ENCODE measurements around the gene TYW1B.
"Not testable (repeated sequence)": the region's sequence is repeated elsewhere in the genome, so short reads cannot be mapped to it uniquely, and the experiment has no call there.

Gene TYW1B

DNA sequence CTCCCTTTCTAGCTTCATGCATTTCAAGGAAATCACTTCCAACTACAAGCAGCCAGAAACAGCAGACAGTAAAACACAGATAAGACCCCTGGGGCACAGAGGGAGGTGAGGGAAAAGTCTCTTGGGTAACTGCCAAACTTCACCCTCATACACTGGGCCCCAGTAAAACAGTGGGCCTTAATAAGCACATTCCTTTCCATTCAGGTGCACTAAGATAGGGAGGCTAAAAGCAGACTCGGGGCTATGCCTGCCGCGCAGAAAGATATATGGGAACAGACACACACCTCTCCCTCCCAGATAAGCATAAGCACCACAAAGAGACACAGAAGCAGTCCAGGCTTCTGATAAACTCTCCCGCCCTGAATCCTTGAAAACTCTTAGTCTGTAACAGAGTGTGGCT lies 117.0 kb downstream of the TYW1B start:
- H3K27me3 ChIP-seq (replicated peaks; ENCODE audit: control insufficient read depth, insufficient read depth, low read length) = no peaks in the 10 kb centered on the region
- DNase-seq (ENCODE audit: low read depth) = no peak
- H3K9ac ChIP-seq (ENCODE audit: low read length) = no peak overlapping the region
- no peak overlapping the region for H3K4me3 ChIP-seq (ENCODE audit: low read length)
- H3K9me3 ChIP-seq (ENCODE audit: control insufficient read depth, low read length) = no peaks in the 10 kb centered on the region
- H3K4me1 ChIP-seq (ENCODE audit: control insufficient read depth, insufficient read depth, low read length) = no peaks in the 10 kb centered on the region
- H3K36me3 ChIP-seq (ENCODE audit: control insufficient read depth, insufficient read depth, low read length, severe bottlenecking) = no peaks in the 10 kb centered on the region

- H3K4me1 ChIP-seq (ENCODE audit: control insufficient read depth, insufficient read depth, low read length) = no peaks in the 10 kb centered on the region
- peak; percentile 4 for DNase-seq (ENCODE audit: low read depth)
- no peaks in the 10 kb centered on the region for H3K36me3 ChIP-seq (ENCODE audit: control insufficient read depth, insufficient read depth, low read length, severe bottlenecking)
Measured at GRCh38 chr7:72709909-72710308, 118.1 kb downstream of the TYW1B start.

GRCh38 chr7:72708371-72709050 lies 119.5 kb downstream of the TYW1B start:
- H3K4me1 ChIP-seq (ENCODE audit: control insufficient read depth, insufficient read depth, low read length); H3K4me3 ChIP-seq (ENCODE audit: low read length); DNase-seq (ENCODE audit: low read depth); H3K36me3 ChIP-seq (ENCODE audit: control insufficient read depth, insufficient read depth, low read length, severe bottlenecking); H3K27me3 ChIP-seq (replicated peaks; ENCODE audit: control insufficient read depth, insufficient read depth, low read length); H3K9me3 ChIP-seq (ENCODE audit: control insufficient read depth, low read length); H3K9ac ChIP-seq (ENCODE audit: low read length): not testable (repeated sequence)

More at GRCh38 chr7:72709909-72710308, 118.1 kb downstream of the TYW1B start:
- Histone ChIP-seq H3K9ac (ENCODE audit: low read length) (no peak overlapping the region), H3K4me3 (ENCODE audit: low read length) (no peak overlapping the region), H3K9me3 (ENCODE audit: control insufficient read depth, low read length) (no peaks in the 10 kb centered on the region), H3K27me3 (replicated peaks; ENCODE audit: control insufficient read depth, insufficient read depth, low read length) (no peaks in the 10 kb centered on the region)

DNA sequence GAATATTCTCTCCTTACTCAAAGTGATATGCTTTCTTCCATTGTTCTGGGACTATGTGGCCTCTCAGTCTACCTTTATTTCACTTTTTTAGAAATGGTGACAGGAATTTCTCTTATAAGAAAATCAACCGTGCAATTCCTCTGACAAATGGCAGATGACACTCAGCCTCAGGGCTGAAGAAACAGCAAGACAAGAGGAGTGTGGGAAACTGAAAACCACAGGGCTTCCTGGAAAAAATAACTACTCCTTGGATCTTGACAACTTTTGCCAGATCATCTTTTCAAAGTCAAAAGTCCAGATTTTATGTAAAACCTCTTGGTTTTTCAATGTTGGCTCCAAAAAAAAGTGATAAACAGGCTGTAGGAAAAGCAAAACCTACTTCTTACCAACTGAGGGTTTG lies 121.5 kb downstream of the TYW1B start:
- no peaks in the 10 kb centered on the region for H3K36me3 ChIP-seq (ENCODE audit: control insufficient read depth, insufficient read depth, low read length, severe bottlenecking)
- no peaks in the 10 kb centered on the region for H3K9me3 ChIP-seq (ENCODE audit: control insufficient read depth, low read length)
- no peak for DNase-seq (ENCODE audit: low read depth)
- no peaks in the 10 kb centered on the region for H3K4me1 ChIP-seq (ENCODE audit: control insufficient read depth, insufficient read depth, low read length)
- no peak overlapping the region for H3K4me3 ChIP-seq (ENCODE audit: low read length)
- no peaks in the 10 kb centered on the region for H3K27me3 ChIP-seq (replicated peaks; ENCODE audit: control insufficient read depth, insufficient read depth, low read length)
- no peak overlapping the region for H3K9ac ChIP-seq (ENCODE audit: low read length)

DNA sequence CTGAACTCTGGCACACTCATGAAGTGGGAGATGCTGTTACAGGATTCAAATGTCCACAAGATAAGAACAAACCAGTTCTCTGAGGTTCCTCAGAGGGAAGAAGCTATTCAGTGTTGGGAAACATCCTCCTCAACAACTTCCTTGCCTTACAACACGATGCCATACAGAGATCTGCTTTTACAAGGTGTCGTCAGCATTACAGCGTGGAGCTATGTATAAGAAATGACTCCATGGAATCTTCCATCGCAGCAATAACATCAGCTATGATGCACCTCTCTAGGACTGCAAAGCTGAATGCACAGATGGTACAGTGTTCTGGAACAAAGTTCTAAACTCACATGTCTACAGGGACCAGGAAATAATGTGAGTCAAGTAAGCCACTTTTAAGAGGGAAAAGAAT lies 122.3 kb downstream of the TYW1B start:
- H3K9ac ChIP-seq (ENCODE audit: low read length); H3K9me3 ChIP-seq (ENCODE audit: control insufficient read depth, low read length); H3K36me3 ChIP-seq (ENCODE audit: control insufficient read depth, insufficient read depth, low read length, severe bottlenecking); H3K4me1 ChIP-seq (ENCODE audit: control insufficient read depth, insufficient read depth, low read length); DNase-seq (ENCODE audit: low read depth); H3K4me3 ChIP-seq (ENCODE audit: low read length); H3K27me3 ChIP-seq (replicated peaks; ENCODE audit: control insufficient read depth, insufficient read depth, low read length): not testable (repeated sequence)

GRCh38 chr7:72704894-72705293 lies 123.1 kb downstream of the TYW1B start:
- Histone ChIP-seq H3K9me3 (ENCODE audit: control insufficient read depth, low read length) (no peaks in the 10 kb centered on the region), H3K27me3 (replicated peaks; ENCODE audit: control insufficient read depth, insufficient read depth, low read length) (no peaks in the 10 kb centered on the region), H3K36me3 (ENCODE audit: control insufficient read depth, insufficient read depth, low read length, severe bottlenecking) (no peaks in the 10 kb centered on the region), H3K9ac (ENCODE audit: low read length) (no peak overlapping the region), H3K4me3 (ENCODE audit: low read length) (no peak overlapping the region), H3K4me1 (ENCODE audit: control insufficient read depth, insufficient read depth, low read length) (no peaks in the 10 kb centered on the region)
- DNase-seq (ENCODE audit: low read depth) = no peak

GRCh38 chr7:72700548-72700947 lies 127.5 kb downstream of the TYW1B start:
- not testable (repeated sequence) for H3K9me3 ChIP-seq (ENCODE audit: control insufficient read depth, low read length); H3K4me3 ChIP-seq (ENCODE audit: low read length); H3K27me3 ChIP-seq (replicated peaks; ENCODE audit: control insufficient read depth, insufficient read depth, low read length); DNase-seq (ENCODE audit: low read depth); H3K4me1 ChIP-seq (ENCODE audit: control insufficient read depth, insufficient read depth, low read length); H3K36me3 ChIP-seq (ENCODE audit: control insufficient read depth, insufficient read depth, low read length, severe bottlenecking); H3K9ac ChIP-seq (ENCODE audit: low read length)

- not testable (repeated sequence) for DNase-seq (ENCODE audit: low read depth); H3K4me3 ChIP-seq (ENCODE audit: low read length); H3K36me3 ChIP-seq (ENCODE audit: control insufficient read depth, insufficient read depth, low read length, severe bottlenecking); H3K4me1 ChIP-seq (ENCODE audit: control insufficient read depth, insufficient read depth, low read length); H3K27me3 ChIP-seq (replicated peaks; ENCODE audit: control insufficient read depth, insufficient read depth, low read length); H3K9me3 ChIP-seq (ENCODE audit: control insufficient read depth, low read length); H3K9ac ChIP-seq (ENCODE audit: low read length)
Measured at GRCh38 chr7:72697066-72697465, 130.9 kb downstream of the TYW1B start.

DNA sequence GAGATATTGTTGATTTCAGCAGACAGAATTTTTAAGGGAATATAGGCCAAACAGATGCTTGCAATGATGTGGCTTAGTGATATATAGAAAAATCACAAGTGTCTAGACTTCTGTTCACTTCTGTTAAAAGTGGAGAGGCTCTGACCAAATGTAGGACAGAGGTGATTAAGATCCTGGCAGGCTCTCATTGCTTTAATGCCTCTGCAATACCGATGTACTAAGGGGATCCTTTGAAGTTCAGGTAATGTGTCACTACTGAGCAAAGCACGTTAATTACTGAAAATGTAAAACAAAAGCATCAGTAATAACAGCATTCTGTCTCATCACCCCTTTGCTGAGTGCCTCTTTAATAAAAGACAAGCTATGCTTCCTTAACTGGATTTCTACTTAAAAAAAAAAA lies 131.4 kb downstream of the TYW1B start:
- not testable (repeated sequence) for H3K4me3 ChIP-seq (ENCODE audit: low read length); H3K9ac ChIP-seq (ENCODE audit: low read length); H3K36me3 ChIP-seq (ENCODE audit: control insufficient read depth, insufficient read depth, low read length, severe bottlenecking); H3K4me1 ChIP-seq (ENCODE audit: control insufficient read depth, insufficient read depth, low read length); DNase-seq (ENCODE audit: low read depth); H3K27me3 ChIP-seq (replicated peaks; ENCODE audit: control insufficient read depth, insufficient read depth, low read length); H3K9me3 ChIP-seq (ENCODE audit: control insufficient read depth, low read length)

- not testable (repeated sequence) for H3K36me3 ChIP-seq (ENCODE audit: control insufficient read depth, insufficient read depth, low read length, severe bottlenecking); H3K27me3 ChIP-seq (replicated peaks; ENCODE audit: control insufficient read depth, insufficient read depth, low read length); H3K9me3 ChIP-seq (ENCODE audit: control insufficient read depth, low read length); H3K9ac ChIP-seq (ENCODE audit: low read length); DNase-seq (ENCODE audit: low read depth); H3K4me1 ChIP-seq (ENCODE audit: control insufficient read depth, insufficient read depth, low read length); H3K4me3 ChIP-seq (ENCODE audit: low read length)
Measured at GRCh38 chr7:72695482-72695881, 132.5 kb downstream of the TYW1B start.

DNA sequence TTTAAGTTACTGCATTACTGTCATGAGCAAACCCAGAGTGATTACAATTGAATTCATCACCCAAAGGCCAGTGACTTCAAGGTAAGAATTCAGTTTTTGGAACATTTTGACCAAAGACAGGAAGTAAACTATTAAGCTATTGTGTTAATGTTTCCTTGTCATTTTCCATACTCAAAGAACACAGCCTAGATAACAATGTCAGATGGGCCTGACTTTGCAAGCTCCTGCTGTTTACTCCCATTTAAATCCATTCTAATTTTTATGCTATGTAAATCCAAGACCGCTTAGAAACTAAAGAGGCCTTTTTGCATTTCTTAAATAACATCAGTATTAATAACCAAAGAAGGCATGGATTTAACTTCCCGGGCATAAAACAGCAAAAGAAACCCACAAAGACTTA lies 136.6 kb downstream of the TYW1B start:
- not testable (repeated sequence) for H3K27me3 ChIP-seq (replicated peaks; ENCODE audit: control insufficient read depth, insufficient read depth, low read length); H3K4me1 ChIP-seq (ENCODE audit: control insufficient read depth, insufficient read depth, low read length); H3K9ac ChIP-seq (ENCODE audit: low read length); H3K4me3 ChIP-seq (ENCODE audit: low read length); H3K36me3 ChIP-seq (ENCODE audit: control insufficient read depth, insufficient read depth, low read length, severe bottlenecking); H3K9me3 ChIP-seq (ENCODE audit: control insufficient read depth, low read length); DNase-seq (ENCODE audit: low read depth)

DNA sequence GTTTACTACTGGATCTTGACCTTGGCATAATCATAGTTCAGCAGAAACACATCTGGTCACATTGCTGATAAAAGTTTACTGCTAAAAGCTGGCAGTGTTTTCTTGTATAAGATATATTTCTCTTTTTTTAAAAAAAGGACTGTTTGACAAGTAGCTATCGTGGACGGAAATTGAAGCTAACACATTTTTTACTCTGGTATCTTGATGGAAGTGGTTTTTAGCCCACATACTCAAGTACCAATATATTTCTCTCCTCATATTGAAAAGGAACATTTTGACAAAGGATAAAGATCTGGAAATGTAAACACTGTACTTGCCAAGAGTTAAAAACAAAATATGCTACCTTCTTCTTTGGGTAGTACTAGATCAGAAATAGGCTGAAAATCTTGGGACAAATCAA lies 137.8 kb downstream of the TYW1B start:
- H3K4me1 ChIP-seq (ENCODE audit: control insufficient read depth, insufficient read depth, low read length); H3K9ac ChIP-seq (ENCODE audit: low read length); H3K27me3 ChIP-seq (replicated peaks; ENCODE audit: control insufficient read depth, insufficient read depth, low read length); DNase-seq (ENCODE audit: low read depth); H3K9me3 ChIP-seq (ENCODE audit: control insufficient read depth, low read length); H3K36me3 ChIP-seq (ENCODE audit: control insufficient read depth, insufficient read depth, low read length, severe bottlenecking); H3K4me3 ChIP-seq (ENCODE audit: low read length): not testable (repeated sequence)

Measured in adipocyte (in vitro differentiated cells).